Stimulated activated CD8-positive, alpha-beta memory T cell treated with anti-CD3 and anti-CD28 coated beads, Interleukin-12 subunit alpha, Interleukin-12 subunit beta, amount 100 ng/mL, for 4 hours (primary cell): ENCODE results near the gene TMIGD1.
"Not testable (repeated sequence)": the region's sequence is repeated elsewhere in the genome, so short reads cannot be mapped to it uniquely, and the experiment has no call there.

ENCODE experiments used
- DNase-seq: peaks from one replicate; pipeline ENCODE4 v3.0.0-alpha.2; 2020; ENCODE audit warnings: low read depth

TMIGD1 gene

GRCh38 chr17:30358055-30358760, 24.4 kb upstream of the TMIGD1 start:
- no peak for DNase-seq

DNA sequence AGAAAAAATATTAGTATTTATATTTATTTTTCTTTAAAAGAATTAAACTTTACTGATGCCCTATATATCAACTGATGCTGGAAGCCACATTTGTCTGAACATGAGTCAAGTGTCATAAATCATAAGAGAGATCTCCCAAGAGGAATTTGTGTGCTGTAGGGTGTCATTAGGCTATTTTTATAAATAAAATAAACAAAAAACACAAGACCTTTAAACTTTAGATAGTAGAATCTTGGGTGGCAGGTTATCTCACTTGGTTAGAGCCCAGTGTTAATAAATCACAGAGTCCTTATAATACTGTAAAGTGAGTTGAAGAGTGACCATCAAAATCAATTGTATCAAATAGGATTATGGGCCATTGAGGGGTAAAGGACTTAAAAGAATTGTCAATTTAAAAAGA, 23.6 kb upstream of the TMIGD1 start:
- DNase-seq = no peak

- no peak for DNase-seq
Measured at GRCh38 chr17:30354701-30355100, 20.8 kb upstream of the TMIGD1 start.

DNA sequence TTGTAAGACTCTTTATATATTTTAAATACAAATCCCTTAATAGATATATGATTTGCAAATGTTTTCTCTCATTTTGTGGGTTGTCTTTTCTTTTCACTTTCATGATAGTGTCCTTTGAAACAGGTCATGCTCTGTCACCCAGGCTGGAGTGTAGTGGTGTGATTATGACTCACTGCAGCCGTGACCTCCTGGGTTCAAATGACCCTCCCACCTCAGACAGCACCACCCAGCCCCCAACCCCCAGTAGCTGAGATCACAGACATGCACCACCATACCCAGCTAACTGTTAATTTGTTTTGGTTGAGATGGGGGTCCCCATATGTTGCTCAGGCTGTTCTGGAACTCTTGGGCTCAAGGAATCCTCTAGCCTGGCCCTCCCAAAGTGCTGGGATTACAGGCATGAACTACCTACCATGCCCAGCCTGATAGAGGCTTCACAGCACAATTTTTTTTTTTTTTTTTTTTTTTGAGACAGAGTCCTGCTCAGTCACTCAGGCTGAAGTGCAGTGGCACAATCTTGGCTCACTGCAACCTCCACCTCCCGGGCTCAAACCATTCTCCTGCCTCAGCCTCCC, 18.5 kb upstream of the TMIGD1 start:
- no peak for DNase-seq

DNA sequence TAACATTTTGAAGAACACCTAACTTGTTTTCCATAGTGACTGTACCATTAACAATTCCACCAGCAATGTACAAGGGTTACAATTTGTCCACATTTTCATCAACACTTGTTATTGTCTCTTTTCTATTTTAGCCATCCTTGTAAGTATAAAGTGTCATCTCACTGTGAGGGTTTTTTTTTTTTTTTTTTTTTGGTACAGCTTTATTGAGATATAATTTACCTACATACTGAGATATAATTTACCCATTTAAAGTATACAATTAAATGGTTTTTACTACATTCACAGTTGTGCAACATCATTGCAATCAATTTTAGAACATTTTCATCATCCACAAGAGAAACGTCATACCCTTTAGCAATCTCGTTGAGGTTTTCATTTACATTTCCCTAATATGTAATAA, 17.9 kb upstream of the TMIGD1 start:
- no peak for DNase-seq

GRCh38 chr17:30351263-30351662, 17.4 kb upstream of the TMIGD1 start:
- not testable (repeated sequence) for DNase-seq

DNA sequence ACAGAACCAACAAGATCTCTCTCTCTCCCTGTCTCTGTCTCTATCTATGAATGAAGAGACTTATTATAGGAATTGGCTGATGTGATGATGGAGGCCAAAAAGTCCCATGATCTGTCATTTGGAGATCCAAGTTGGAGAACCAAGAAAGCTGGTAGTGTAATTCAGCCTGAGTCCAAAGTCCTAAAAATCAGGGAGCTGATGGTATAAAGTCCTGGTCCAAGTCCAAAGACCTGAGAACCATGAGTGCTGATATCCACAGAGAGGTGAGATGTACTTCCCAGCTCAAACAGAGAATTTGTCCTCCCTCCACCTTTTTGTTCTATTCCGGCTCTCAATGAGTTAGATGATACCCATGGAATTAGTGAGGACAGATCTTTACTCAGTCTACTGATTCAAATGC, 15.4 kb upstream of the TMIGD1 start:
- DNase-seq = no peak

DNA sequence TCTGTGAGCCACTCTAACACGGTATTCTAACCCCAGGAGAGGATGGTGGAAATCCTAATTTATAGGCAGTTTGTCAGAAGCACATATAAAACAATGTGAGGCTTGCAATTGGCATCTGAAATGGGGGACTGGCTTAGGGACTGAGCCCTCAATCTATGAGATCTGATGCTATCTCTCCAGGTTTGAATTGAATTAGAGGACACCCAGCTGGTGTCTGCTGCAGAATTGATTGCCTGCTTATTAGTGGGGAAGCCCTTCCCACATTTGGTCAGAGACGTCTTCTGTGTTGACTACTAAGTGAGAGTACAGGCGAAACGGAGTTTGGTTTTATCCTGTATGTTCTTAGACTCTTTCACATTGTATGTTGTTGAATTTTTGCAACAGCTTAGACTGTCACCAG, 13.6 kb upstream of the TMIGD1 start:
- no peak for DNase-seq

- no peak for DNase-seq
Measured at GRCh38 chr17:30346221-30346795, 12.5 kb upstream of the TMIGD1 start.

DNA sequence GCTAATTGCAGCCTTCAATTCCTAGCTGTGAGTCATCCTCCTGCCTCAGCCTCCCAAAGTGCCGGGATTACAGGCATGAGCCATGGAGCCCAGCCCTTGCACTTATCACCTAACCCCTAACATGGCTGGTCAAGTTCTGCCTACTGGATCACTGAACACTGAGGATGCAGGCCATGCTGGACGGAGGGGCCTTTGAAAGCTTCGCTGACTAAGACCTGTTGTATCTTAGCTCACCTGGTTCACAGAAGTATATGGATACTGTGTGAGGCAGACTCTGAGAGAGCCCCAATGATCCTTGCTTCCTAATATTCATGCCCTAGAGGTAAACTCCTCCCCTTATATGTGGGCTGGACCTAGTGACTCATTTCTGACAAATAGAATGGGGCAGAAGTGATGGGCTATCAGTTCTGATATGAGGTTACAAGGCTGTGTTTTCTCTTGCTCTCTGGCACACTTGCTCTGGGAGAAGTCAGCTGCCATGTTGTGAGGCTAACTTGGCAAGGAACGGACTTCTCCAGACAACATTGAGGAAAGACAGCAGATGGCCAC, 11.7 kb upstream of the TMIGD1 start:
- DNase-seq = no peak

GRCh38 chr17:30345089-30345433, 11.2 kb upstream of the TMIGD1 start:
- DNase-seq = no peak

DNA sequence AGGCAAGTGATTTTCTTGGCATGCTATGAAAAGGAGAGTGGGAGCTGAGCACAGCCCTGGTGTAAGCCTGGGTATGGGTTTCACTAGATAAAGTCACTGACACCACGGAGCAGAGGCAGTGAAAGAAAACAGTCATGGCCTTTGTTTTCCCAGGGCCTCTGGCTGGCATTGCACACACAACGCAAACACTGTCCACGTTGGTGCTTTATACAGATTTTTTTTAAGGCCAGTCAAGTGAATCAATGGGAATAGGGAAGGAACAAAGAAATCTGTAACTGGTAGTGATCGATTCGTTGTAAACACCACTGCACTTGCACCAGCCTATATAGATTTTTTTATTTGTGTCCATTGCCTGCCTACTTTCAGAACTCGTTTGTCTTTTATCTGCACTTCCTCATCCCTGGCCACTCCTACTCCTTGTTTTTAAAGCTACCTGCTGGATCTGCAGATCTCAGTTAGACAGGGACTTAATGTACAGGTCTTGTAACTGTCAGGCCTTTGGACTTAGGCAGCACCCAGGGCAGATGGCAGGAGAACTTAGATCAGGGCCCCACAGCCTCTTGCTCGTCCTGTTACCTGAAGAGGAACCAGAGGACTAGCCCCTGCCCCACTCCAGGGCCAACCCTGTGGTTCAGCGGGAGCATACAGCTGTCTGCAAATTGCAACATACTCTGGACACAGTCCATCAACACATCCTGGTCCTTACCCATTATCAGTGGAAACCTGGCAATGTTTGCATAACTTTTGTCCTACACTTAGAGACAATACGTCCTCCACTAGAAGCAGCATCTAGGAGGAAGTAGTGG, 10.6 kb upstream of the TMIGD1 start:
- DNase-seq = no peak

DNA sequence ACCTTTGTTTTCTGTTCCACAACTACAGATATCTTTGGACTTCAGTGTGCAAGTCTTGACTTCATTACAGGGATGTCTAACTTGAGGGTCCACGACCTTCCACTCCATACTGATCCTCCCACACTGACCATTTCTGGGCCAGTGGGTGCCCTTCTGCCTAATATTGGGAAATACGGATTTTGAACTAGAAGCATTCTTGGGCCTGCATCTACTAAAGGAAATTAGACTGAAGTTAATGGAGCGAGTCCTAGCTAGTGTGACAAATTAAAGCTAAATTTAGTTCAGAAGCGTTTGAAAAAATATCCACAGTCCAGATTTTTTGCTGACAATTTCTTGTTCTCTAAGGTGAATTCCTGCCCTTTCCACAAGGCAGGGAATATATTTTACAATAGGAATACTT, 9.9 kb upstream of the TMIGD1 start:
- no peak for DNase-seq

- DNase-seq = not testable (repeated sequence)
Measured at GRCh38 chr17:30343244-30343643, 9.4 kb upstream of the TMIGD1 start.

GRCh38 chr17:30341703-30342249, 7.9 kb upstream of the TMIGD1 start:
- no peak for DNase-seq

- no peak for DNase-seq
Measured at GRCh38 chr17:30340801-30341356, 7.0 kb upstream of the TMIGD1 start.

GRCh38 chr17:30339086-30339485, 5.2 kb upstream of the TMIGD1 start:
- DNase-seq = no peak

- DNase-seq = no peak
Measured at GRCh38 chr17:30337393-30337999, 3.6 kb upstream of the TMIGD1 start.

GRCh38 chr17:30336369-30337171, 2.7 kb upstream of the TMIGD1 start:
- DNase-seq = no peak

- no peak for DNase-seq
Measured at GRCh38 chr17:30334421-30334820, 564 bp upstream of the TMIGD1 start.

DNA sequence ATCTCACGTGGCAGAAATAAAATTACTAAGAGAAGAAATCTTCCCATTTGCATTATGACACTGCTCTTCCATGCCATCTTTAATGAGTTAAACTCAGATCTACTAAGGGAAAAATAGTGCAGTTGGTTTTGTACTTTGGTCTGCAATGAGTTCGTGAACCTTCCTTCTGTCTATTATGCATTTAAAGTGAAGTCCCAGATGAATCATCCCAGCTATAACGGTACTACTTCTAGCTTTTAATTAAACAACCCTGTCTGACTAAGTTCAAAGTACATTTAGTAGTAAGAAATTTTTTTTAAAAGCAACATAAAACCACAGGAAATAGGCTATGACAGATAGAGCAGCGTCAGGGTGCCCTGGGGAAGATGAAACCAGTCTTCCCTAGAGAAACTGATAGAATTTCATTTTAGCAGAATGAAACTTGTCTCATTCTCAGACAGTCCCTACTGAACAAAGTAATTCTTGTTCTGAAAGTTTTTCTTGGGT, 1.8 kb downstream of the TMIGD1 start:
- no peak for DNase-seq
